Stomach (tissue), 4 donors: ENCODE measurements around the gene WWOX.

Source experiments
- POLR2A ChIP-seq, 4 donors: fragments of 450-650 bp; IDR thresholded peaks; one replicate each; pipeline ENCODE4 v1.6.1; 2016; ENCODE audit warnings: antibody characterized with exemption in 4 of 4, control low read depth in 2 of 4, mild to moderate bottlenecking in 1 of 4, moderate library complexity in 1 of 4
- POLR2AphosphoS5 ChIP-seq, 3 donors: sonication (generic); formaldehyde crosslinking; IDR thresholded peaks; one replicate each; pipeline ENCODE4 v1.6.1; 2016; ENCODE audit warnings: antibody characterized with exemption in 3 of 3
- TF ChIP-seq, protein P1 (sequence below), 7 experiments: fragments of 450-650 bp in 4 of 7; fragments of 200-600 bp in 3 of 7; sonication (generic) in 3 of 7; IDR thresholded peaks; one replicate each; pipeline ENCODE4 v1.5.1; 2016 to 2019; ENCODE audit warnings: antibody characterized with exemption in 7 of 7, control low read depth in 2 of 7, mild to moderate bottlenecking in 1 of 7

DNA sequence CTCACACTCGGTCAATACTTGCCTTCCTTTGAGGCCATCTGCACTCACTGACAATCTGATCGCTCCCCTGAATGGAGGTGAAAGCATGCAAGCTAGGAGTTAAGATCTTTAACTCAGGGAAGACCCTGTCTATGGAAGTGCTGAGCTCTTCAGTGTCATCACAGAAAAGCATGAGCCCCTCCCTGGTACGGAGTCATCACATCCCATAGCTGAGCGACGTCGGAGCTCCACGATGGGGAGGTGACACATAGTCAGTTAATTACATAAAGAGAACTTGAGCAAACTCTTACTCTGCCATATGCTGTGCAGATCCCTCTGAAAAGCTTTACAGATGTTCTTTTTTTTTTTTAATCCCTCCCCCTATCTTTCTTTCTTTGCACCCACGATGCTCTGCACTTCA, 463.2 kb downstream of the WWOX start:
- TF ChIP-seq, protein P1, sequence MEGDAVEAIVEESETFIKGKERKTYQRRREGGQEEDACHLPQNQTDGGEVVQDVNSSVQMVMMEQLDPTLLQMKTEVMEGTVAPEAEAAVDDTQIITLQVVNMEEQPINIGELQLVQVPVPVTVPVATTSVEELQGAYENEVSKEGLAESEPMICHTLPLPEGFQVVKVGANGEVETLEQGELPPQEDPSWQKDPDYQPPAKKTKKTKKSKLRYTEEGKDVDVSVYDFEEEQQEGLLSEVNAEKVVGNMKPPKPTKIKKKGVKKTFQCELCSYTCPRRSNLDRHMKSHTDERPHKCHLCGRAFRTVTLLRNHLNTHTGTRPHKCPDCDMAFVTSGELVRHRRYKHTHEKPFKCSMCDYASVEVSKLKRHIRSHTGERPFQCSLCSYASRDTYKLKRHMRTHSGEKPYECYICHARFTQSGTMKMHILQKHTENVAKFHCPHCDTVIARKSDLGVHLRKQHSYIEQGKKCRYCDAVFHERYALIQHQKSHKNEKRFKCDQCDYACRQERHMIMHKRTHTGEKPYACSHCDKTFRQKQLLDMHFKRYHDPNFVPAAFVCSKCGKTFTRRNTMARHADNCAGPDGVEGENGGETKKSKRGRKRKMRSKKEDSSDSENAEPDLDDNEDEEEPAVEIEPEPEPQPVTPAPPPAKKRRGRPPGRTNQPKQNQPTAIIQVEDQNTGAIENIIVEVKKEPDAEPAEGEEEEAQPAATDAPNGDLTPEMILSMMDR (IDR thresholded peaks at IDR 0.05) = no peak
- TF ChIP-seq POLR2AphosphoS5 (IDR thresholded peaks at IDR 0.05) (no peak), POLR2A (IDR thresholded peaks at IDR 0.05) (no peak)
